ENCODE results near the gene GPX7.

DNA sequence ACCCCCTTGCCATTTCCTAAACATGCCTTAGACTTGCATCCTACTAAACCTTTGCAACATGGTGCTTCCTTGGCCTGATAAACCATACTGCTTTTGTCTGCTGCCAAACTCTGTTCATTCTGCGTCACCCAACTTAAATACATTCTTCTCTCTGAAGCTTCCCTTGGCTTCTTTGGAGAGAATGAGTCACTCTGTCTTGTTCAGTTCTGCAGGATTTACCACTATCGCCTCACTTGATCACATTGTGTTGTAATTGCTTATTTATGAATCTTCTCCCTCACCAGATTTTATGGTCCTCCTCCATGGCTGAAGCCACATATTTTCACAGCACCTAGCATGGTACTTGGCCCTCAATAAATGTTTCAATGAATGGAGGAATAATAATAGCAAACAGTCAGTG is 27.6 kb upstream of the GPX7 start:
- TF ChIP-seq, protein P1, sequence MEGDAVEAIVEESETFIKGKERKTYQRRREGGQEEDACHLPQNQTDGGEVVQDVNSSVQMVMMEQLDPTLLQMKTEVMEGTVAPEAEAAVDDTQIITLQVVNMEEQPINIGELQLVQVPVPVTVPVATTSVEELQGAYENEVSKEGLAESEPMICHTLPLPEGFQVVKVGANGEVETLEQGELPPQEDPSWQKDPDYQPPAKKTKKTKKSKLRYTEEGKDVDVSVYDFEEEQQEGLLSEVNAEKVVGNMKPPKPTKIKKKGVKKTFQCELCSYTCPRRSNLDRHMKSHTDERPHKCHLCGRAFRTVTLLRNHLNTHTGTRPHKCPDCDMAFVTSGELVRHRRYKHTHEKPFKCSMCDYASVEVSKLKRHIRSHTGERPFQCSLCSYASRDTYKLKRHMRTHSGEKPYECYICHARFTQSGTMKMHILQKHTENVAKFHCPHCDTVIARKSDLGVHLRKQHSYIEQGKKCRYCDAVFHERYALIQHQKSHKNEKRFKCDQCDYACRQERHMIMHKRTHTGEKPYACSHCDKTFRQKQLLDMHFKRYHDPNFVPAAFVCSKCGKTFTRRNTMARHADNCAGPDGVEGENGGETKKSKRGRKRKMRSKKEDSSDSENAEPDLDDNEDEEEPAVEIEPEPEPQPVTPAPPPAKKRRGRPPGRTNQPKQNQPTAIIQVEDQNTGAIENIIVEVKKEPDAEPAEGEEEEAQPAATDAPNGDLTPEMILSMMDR (conservative IDR thresholded peaks at IDR 0.05) = no peak
- no peak for TF ChIP-seq ZFX (IDR thresholded peaks at IDR 0.05)
